Urinary bladder (tissue), 4 donors: Measurements from ENCODE around the gene ACOT11. TPM values are rescaled to one million over a fixed set of nuclear protein-coding genes. Genes with fewer than 3 reads are reported as not detected.
"Not testable (repeated sequence)": the region's sequence is repeated elsewhere in the genome, so short reads cannot be mapped to it uniquely, and the experiment has no call there.

Experiments
- DNase-seq: peaks from one replicate; pipeline ENCODE4 v3.0.0-alpha.2; 2015; ENCODE audit errors: extremely low spot score
- H3K27ac ChIP-seq: one replicate; pipeline ENCODE4 v1.5.1; 2013; ENCODE audit warnings: low read depth, mild to moderate bottlenecking, moderate library complexity
- H3K36me3 ChIP-seq: one replicate; pipeline ENCODE4 v1.6.1; 2013; ENCODE audit warnings: mild to moderate bottlenecking, moderate library complexity; ENCODE audit not compliant: insufficient read depth
- H3K4me1 ChIP-seq: one replicate; pipeline ENCODE4 v1.6.1; 2013; ENCODE audit warnings: mild to moderate bottlenecking, moderate library complexity; ENCODE audit not compliant: insufficient read depth
- H3K4me3 ChIP-seq: one replicate; pipeline ENCODE4 v1.5.1; 2013; ENCODE audit warnings: low read depth, low read length
- WGBS: extraction: QIAGEN DNeasy Blood & Tissue Kit; methylation state at CpG from one replicate; pipeline ENCODE4 v1.1.7; 2013; 5-methylcytosine and 5-hydroxymethylcytosine counted together
- polyA plus RNA-seq: library from polyadenylated mRNA; stranded (reverse); fragments of 200-250 nt; gene quantifications from one replicate; pipeline ENCODE4 v1.2.3, GENCODE V29; 2013
- total RNA-seq: library from RNA; depleted of rRNA; stranded (reverse); fragments of >200 nt; gene quantifications from one replicate; pipeline ENCODE4 v1.2.3, GENCODE V29; 2014
- donor health status: healthy with polysubstance abuse.
- donor health status: healthy.

Gene ACOT11
- total RNA-seq (18.8 TPM), polyA plus RNA-seq (5.9 TPM)

DNA sequence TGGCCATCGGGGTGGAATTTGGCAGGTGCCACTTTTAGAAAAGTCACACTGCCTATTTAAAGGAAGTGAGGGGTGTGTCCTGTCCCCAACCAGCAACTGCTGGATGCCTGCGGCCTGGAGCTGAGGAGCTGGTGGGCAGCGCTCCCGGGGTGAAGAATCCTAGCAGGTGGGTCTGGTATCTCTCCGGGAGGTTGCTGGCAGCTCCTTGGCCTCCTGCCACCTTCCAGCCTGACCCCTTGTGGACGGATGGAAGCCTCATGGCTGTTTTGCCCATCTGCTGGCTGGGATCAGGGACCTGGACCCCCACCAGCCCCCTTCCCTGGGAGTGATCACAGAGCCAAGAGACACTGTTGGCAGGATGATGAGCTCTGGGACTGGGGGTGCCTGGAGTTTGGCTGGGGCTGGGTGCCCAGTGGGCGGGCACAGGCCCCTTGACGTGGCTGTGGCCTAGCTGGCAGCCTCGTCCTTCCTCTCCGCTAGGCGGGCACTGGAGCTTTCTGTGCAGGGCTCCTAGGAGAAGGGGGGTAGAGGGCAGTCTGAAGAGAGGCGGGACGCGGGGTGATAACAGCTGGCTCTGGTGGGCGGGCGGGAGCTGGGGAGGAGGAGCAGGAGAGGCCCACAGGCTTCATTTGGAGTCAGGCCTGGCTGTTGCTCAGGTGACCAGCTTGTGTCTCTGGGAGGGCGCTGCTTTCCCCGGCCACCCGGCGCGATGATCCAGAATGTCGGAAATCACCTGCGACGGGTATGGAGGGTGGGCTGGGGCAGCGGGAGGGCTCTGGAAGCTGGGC is at the start of gene ACOT11:
Gene ACOT11, plus strand, starts transcription at position 628 of the 788 bp plus-strand sequence. Its CDS starts 82 bp downstream, at position 710.
- Histone ChIP-seq H3K4me1 (no peaks in the 10 kb centered on the region), H3K4me3 (no peak within 1 kb of the TSS), H3K27ac (no peak within 1 kb of the TSS), H3K36me3 (no peaks in the 10 kb centered on the region)
- WGBS: 13% methylated on average over 25 of the region's 25 CpGs
- peak; percentile 81 for DNase-seq

DNA sequence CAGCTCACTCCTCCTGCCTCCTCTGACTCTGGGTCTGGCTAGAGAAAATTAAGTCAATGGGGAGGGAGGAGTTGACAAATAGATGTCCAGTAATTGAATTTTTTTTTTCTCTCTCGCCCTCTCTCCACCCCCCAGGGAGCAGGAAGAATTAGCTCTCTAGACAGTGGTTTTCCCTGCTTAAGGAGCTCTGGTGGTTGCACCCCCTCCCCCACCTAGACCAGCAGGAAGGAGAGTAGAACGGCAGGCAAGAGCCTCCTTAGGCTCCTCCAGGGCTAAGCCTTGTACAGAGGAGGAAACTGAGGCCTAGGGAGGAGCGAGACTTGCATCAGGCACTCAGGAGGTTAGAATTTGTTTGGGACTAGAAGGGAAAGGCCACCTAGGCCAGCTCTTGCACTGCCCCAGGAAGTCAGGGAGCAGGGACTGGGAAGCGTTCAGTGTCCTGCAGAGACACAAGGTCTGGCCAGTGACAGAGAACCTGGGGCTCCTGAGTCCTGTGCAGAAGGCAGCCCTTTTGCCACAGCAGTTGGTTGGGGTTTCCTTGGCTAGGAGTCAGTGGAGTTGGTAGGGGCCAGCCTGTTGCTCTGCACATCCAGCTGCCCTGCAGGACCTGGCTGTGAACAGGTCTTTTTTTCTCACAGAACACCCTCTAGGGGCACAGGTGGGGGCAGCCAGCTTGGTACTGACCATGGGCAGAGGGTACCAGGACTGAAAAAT is 49.5 kb upstream of the ACOT11 start:
- DNase-seq: no peak
- 77% methylated on average over 4 of the region's 4 CpGs for WGBS
- H3K4me1 ChIP-seq: no peaks in the 10 kb centered on the region
- H3K27ac ChIP-seq: no peak overlapping the region
- H3K4me3 ChIP-seq: no peak overlapping the region
- H3K36me3 ChIP-seq: no peaks in the 10 kb centered on the region

DNA sequence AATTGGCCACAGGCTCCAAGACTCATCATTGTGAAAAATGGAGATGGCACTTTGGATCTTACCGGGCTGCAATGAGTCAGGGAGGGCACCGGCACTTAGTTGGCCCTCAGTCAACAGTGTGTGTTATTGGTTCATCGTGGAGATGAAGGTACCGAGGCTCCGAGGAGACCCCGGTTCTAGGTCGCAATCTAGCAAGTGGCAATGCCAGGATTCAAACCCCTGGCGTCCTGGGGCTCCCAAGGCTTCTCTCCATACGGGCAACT is 49.0 kb upstream of the ACOT11 start:
- Histone ChIP-seq H3K4me3 (peak overlapping the region; percentile 21), H3K4me1 (no peaks in the 10 kb centered on the region), H3K27ac (no peak overlapping the region), H3K36me3 (no peaks in the 10 kb centered on the region)
- WGBS: 12% methylated on average over 9 of the region's 9 CpGs
- DNase-seq: no peak

DNA sequence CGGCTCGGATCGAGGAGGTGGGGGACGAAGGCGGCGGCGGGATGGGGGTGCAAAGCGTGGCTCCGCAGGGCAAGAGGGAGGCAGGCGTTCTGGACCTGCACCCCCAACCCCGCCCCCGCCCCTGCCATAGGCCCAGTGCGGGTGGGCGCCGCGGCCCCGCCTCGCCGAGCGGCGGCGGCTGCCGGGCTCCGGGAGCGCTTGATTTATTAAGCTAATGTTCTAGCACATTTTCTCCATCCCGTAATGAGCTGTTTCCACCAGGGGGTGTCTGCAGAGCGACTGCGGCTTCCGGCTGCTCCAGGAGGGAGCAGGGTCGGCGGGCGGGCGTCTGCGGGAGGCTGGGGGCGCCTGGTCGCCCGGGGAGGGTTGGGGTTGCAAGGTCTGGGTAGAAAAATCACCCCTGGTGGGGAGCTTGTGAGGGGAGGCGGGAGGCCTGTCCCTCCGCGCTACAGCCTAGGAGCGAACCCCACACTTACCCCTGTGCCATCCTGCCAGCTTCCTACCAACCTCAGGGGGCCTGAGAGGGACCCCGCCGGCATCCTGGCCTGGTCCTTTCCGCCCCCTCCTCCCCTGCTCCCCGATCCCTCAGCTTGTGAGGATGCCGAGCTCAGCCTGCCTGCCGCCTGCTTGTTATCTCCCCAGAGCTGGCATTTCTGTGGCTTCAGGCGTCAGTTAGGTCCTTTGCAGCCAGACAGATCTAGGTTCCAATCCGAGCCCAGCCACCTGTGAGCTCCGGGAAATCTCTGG is 48.5 kb upstream of the ACOT11 start:
- Histone ChIP-seq H3K27ac (no peak overlapping the region), H3K36me3 (no peaks in the 10 kb centered on the region), H3K4me1 (no peaks in the 10 kb centered on the region), H3K4me3 (peak overlapping the region; percentile 21)
- WGBS: 2% methylated on average over 50 of the region's 50 CpGs
- DNase-seq: no peak

DNA sequence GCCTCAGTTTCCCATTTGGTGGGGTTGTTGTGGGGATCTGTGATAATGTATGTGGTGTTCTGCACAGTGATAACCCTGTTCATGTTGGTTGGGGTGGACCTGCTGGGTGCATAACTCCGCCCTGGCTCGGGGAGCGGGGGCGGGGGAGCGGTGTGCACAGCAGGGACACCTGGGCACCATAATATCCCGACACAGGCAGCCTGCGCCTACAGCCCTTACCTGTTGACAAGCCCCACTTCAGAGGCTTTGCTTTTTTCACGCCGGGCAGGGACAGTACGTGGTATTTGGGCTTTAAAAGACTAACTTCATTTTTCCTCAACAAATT is 48.0 kb upstream of the ACOT11 start:
- Histone ChIP-seq H3K4me3 (no peak overlapping the region), H3K27ac (no peak overlapping the region), H3K36me3 (no peaks in the 10 kb centered on the region), H3K4me1 (no peaks in the 10 kb centered on the region)
- DNase-seq: no peak
- WGBS: 57% methylated on average over 10 of the region's 10 CpGs

DNA sequence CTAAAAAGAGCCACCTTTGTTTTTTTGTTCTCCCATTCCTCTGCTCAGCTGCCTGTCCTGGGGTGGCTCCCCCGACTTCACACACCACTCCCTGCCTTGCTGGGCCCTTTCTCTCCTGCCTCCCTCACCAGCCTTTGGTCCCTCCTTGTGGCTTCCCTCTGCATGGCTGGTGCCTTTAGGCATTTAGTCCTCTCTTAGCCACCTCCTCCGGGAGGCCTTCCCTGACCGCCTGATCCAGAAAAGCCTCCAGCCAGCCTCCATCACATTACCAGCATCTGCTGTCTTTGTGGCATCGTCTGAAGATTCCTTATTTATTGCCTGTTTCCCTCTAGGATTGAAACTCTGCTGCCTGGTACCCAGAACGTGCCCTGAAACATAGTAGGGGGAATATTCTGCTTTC is 46.2 kb upstream of the ACOT11 start:
- Histone ChIP-seq H3K4me3 (no peak overlapping the region), H3K27ac (no peak overlapping the region), H3K4me1 (no peaks in the 10 kb centered on the region), H3K36me3 (no peaks in the 10 kb centered on the region)
- no peak for DNase-seq
- 75% methylated on average over 5 of the region's 5 CpGs for WGBS

DNA sequence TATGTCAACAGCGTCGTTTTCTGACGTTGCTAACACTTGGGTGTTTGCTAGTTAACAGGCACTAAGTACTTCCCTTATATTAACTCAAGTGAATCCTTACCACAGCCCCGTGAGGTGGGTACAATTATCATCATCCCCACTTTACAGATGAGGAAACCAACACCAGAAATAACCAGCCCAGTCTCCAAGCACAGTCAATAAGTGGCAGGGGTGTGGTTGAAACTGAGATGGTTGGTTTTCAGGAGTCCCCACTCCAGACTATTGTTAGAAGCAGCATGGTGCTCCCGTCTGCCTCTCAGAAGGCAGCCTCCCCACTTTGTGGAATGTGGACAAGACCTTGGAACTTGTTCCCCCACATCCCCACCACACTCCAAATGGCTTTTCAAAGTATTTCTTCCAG is 45.7 kb upstream of the ACOT11 start:
- Histone ChIP-seq H3K36me3 (no peaks in the 10 kb centered on the region), H3K27ac (no peak overlapping the region), H3K4me1 (no peaks in the 10 kb centered on the region), H3K4me3 (no peak overlapping the region)
- DNase-seq: no peak
- WGBS: 70% methylated on average over 5 of the region's 5 CpGs

DNA sequence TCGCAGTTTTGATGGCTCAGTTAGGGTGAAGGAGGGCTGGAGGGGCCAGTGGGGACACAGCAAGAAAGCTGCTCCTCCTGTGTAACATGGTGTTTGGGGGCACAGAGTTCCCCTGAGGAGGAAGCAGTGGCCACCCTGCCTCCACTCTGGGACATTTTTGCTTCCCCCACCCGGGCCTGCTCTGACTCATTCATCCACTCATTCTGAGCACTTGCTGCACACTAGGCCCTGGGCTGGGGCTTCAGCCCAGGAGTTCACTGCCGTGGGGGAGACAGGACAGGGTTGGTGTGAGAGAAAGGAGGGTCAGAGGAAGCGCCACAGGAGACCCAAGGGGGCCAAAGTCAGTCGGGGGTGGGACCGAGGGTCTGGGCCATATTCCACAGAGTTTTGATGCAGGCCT is 41.4 kb upstream of the ACOT11 start:
- Histone ChIP-seq H3K4me1 (no peaks in the 10 kb centered on the region), H3K36me3 (no peaks in the 10 kb centered on the region), H3K27ac (no peak overlapping the region), H3K4me3 (no peak overlapping the region)
- 73% methylated on average over 6 of the region's 6 CpGs for WGBS
- DNase-seq: no peak

DNA sequence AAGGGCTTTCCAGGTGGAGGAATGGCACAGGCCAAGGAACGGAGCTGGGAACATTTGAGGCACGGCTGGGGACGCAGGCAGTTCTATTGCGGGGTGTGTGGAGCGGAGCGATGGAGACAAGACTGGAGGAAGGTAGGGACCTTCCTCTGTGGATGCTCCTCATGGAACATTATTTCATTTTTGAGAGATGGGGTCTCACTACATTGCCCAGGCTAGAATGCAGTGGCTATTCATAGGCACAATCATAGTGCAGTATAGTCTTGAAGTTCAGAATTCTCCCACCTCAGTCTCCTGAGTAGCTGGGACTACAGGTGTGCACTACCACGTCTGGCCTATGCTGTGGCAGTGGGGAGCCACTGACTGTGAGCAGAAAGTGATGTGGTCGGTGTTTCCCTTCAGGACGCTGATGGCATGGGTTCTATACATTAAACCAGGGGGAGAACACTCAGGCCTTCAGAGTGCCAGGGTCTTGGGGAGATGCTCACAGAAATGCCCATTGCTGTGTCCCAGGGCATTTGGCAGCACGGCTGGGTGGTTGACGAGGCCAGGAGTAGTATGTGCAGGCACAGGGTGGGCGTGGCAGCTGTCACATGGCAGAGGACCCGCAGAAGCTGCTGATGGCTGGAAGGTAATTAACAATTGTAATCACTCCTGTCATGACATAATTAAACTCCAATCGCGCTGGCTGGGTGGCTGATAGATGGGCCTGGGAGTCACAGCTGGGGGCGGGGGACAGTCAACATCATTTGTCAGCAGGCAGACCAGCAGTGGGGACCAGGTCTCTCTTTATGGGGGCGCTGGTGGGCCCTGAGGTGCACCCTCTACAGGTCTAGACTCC is 40.8 kb upstream of the ACOT11 start:
- H3K4me3 ChIP-seq: no peak overlapping the region
- no peaks in the 10 kb centered on the region for H3K36me3 ChIP-seq
- no peaks in the 10 kb centered on the region for H3K4me1 ChIP-seq
- 83% methylated on average over 17 of the region's 17 CpGs for WGBS
- no peak for DNase-seq
- no peak overlapping the region for H3K27ac ChIP-seq

DNA sequence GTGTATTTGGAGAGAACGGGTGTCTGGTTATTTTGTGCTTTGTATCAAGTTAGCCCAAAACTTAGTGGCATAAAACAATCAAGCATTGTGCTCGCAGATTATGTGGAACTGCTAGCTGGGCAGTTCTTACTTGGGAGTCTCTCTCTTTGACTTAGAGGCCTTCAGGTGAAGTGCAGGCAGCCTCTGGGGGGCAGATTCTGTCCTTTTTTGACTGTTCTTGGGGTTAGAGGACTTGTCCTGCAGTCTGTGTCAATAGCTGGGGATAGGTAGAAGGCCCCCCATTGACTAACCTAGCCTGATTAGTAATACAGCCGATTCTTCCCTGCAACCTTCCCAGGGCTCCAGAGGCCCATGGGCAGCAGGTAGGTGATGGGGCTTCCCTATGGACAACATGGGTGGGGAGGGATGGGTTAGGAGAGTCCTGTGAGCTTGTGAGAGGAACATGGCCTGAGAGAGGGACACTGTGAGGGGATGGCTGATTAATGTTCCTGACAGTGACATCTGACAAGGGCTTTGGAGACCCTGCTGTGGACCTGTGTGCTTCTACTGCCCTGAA is 37.2 kb upstream of the ACOT11 start:
- H3K27ac ChIP-seq: no peak overlapping the region
- WGBS: 85% methylated on average over 3 of the region's 3 CpGs
- no peaks in the 10 kb centered on the region for H3K36me3 ChIP-seq
- DNase-seq: no peak
- no peak overlapping the region for H3K4me3 ChIP-seq
- H3K4me1 ChIP-seq: no peaks in the 10 kb centered on the region

DNA sequence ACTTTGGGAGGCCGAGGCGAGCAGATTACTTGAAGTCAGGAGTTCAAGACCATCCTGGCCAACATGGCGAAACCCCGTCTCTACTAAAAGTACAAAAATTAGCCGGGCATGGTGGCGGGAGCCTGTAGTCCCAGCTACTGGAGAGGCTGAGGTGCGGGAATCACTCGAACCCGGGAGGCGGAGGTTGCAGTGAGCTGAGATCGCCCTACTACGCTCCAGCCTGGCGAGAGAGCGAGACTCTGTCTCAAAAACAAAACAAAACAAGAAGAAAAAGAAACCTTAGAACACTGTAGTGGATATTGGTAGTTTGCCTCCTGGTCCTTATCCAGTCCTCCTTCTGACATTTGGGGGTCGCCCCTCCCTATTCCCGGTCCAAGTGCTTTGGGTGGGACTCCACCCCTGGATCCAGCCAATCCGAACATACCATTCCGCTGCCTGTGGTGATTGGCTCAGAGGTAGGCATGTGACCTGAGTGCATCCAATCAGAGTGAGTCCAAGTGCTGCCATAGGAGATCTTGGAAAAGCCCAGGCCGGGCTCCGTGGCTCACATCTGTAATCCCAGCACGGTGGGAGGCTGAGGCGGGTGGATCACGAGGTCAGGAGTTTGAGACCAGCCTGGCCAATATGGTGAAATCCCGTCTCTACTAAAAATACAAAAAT is 34.0 kb upstream of the ACOT11 start:
- WGBS: 88% methylated on average over 24 of the region's 24 CpGs
- not testable (repeated sequence) for H3K36me3 ChIP-seq, DNase-seq, H3K27ac ChIP-seq, H3K4me1 ChIP-seq, H3K4me3 ChIP-seq

DNA sequence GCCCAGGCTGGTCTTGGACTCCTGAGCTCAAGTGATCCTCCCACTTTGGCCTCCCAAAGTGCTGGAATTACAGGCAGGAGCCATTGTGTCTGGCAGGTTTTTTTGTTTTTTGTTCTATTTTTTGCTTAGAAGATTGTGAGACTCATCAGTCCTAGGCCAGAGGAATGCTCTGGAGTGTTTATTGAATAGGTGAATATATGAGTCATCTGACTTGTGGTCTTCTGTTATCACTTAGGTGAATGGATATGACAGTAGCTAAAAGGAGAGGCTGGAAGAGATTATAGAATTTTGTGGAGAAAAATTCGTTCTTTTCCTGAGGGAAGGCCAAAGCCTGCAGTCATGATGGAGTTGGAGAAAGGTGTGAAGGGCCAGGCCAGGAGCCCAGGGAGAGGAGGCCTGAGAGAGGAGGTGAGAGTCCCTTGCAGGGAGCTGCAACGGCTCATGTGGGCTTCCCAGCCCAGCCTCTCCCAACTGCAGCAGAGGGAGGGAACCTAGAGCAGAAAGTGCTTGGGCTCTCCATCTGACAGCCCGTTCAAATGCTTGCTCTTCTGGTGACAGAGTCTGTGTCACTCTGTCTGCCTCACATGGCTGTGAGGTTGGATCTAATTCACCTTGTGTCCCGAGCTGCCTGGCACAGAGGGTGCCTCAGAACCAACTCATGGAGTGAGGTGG is 31.6 kb upstream of the ACOT11 start:
- no peaks in the 10 kb centered on the region for H3K36me3 ChIP-seq
- WGBS: 61% methylated on average over 4 of the region's 4 CpGs
- H3K4me3 ChIP-seq: no peak overlapping the region
- DNase-seq: no peak
- H3K4me1 ChIP-seq: no peaks in the 10 kb centered on the region
- no peak overlapping the region for H3K27ac ChIP-seq
